Mesodermal cell (in vitro differentiated cells): ENCODE measurements around the gene STMN3.
"Not testable (repeated sequence)": the region's sequence is repeated elsewhere in the genome, so short reads cannot be mapped to it uniquely, and the experiment has no call there.

Experiments
- H3K27ac ChIP-seq: 2 replicates; pipeline ENCODE4 v1.7.0; 2013; ENCODE audit warnings: mild to moderate bottlenecking, low read depth, low read length, moderate library complexity; ENCODE audit not compliant: severe bottlenecking
- H3K36me3 ChIP-seq: 2 replicates; pipeline ENCODE4 v1.7.1; 2013; ENCODE audit warnings: mild to moderate bottlenecking, low read length, moderate library complexity; ENCODE audit not compliant: control insufficient read depth, insufficient read depth
- H3K4me1 ChIP-seq: one replicate; pipeline ENCODE4 v1.7.1; 2013; ENCODE audit warnings: mild to moderate bottlenecking, low read length; ENCODE audit not compliant: insufficient read depth, control insufficient read depth, poor library complexity, severe bottlenecking
- H3K4me3 ChIP-seq: 2 replicates; pipeline ENCODE4 v1.7.0; 2013; ENCODE audit warnings: low read length, control low read depth, mild to moderate bottlenecking; ENCODE audit not compliant: insufficient read depth, poor library complexity, severe bottlenecking; ENCODE audit errors: extremely low read depth
- H3K9me3 ChIP-seq: 2 replicates; pipeline ENCODE4 v1.7.1; 2013; ENCODE audit warnings: mild to moderate bottlenecking, low read length, moderate library complexity; ENCODE audit not compliant: control insufficient read depth
- WGBS, 2 experiments: methylation state at CpG; one replicate each; pipeline ENCODE4 v1.1.5; 2013; ENCODE audit warnings: missing lambda C conversion rate in 2 of 2; ENCODE audit not compliant: insufficient coverage in 2 of 2; 5-methylcytosine and 5-hydroxymethylcytosine counted together

STMN3 gene

DNA sequence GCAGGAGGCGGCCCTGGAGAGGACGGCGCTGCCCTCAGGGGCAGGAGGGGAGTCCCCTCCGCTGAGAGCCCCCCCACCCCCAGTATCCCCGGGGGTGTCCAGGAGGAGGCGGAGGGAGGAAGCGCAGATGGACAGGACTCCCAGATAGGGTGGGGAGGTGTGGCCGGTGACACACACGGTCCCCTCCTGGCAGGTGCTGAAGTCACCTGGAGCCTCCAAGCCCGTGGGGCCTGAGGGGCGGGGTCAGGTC, 1.4 kb downstream of the STMN3 start:
- Histone ChIP-seq H3K27ac (no peak overlapping the region), H3K4me1 (peaks cover 3% of the 10 kb centered on the region), H3K4me3 (peak overlapping the region; percentile 48), H3K9me3 (no peaks in the 10 kb centered on the region), H3K36me3 (no peaks in the 10 kb centered on the region)
- 15 to 25% methylated on average over 4 to 5 of the region's 11 CpGs for WGBS, 2 experiments

DNA sequence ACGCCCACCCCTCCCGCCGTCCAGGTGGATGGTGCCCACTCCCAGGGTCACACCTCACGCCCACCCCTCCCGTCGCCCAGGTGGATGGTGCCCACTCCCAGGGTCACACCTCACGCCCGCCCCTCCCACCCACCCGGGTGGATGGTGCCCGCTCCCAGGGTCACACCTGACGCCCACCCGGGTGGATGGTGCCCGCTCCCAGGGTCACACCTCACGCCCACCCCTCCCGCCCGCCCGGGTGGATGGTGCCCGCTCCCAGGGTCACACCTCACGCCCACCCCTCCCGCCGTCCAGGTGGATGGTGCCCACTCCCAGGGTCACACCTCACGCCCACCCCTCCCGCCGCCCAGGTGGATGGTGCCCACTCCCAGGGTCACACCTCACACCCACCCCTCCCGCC, 2.7 kb downstream of the STMN3 start:
- not testable (repeated sequence) for H3K36me3 ChIP-seq, H3K9me3 ChIP-seq, H3K27ac ChIP-seq, H3K4me3 ChIP-seq, H3K4me1 ChIP-seq
- WGBS, 2 experiments = 94 to 100% methylated on average over 1 to 3 of the region's 25 CpGs

DNA sequence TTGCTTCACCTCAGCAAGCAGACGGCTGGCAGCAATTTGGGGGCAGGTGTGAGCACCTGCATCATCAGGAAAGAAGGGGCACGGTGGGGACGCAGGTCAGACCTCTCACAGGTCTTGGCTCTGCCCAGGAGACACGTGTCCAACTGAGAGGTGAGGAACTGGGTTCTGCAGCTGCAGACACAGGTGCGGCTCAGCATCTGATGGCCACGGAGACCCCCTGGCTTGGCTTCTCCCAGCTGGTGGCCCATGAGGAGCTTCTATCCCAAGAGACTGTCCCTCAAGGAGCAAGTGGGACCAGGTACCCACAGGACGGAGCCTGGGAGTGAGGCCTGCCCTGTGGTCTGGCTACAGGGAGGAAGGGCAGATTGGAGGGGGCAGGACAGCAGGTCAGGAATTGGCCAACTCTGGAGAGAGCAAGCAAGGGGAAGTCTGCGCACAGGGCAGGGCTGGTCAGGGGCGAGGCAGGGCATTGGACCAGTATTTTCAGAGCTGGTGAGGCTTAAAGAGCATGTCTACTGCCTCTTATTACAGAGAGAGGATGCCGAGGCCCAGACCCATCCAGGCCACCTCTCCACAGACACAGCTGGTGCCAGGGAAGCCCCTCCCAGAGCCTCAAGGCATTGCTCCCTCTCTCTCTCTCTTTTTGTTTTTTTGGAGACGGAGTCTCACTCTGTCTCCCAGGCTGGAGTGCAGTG, 4.2 kb downstream of the STMN3 start:
- Histone ChIP-seq H3K9me3 (no peaks in the 10 kb centered on the region), H3K36me3 (no peaks in the 10 kb centered on the region), H3K4me3 (no peak overlapping the region), H3K4me1 (peaks cover 3% of the 10 kb centered on the region), H3K27ac (no peak overlapping the region)
- WGBS, 2 experiments = 88 to 90% methylated on average over 10 to 11 of the region's 11 CpGs

DNA sequence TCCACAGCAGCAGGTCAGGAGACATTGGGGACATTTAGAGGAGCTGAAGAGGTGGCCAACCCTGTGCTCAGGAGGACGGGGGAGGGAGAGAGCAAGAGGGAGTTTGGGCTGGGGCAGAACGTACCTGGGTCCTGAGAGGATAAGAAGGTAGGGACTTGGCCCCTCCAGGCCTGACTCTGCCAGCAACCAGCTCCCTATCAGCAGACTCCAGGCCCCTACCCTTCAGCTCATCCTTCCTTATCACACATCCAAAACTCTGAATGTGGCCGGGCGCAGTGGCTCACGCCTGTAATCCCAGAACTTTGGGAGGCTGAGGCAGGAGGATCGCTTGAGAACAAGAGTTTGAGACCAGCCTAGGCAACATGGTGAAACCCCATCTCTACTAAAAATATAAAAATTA, 5.0 kb downstream of the STMN3 start:
- no peaks in the 10 kb centered on the region for H3K36me3 ChIP-seq
- H3K27ac ChIP-seq = no peak overlapping the region
- WGBS, 2 experiments = 88% methylated on average over 5 of the region's 6 CpGs; no CpG with 5 or more reads in 1 of the 2 experiments
- no peak overlapping the region for H3K4me3 ChIP-seq
- H3K9me3 ChIP-seq = no peaks in the 10 kb centered on the region
- peaks cover 3% of the 10 kb centered on the region for H3K4me1 ChIP-seq

DNA sequence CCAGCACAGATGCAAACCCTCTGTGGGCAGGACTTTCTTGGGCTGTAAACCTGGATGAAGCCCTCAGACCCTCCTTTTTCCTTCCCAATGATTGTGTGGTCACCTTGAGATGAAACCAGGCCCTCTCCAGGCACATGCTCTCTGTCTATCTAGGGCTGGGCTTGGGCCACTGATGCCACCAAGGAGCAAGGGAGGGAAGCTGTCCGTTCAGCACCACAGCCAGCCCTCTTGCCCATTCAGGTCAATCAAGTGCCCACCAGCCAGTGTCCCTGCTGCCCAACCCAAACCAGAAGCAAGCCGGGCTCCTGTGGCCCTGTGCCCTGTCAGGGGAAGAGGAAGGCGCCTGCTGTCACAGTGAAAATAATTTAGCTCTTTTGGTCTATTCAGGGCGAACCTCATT, 8.0 kb downstream of the STMN3 start:
- Histone ChIP-seq H3K4me3 (no peak overlapping the region), H3K27ac (no peak overlapping the region), H3K36me3 (no peaks in the 10 kb centered on the region), H3K4me1 (peaks cover 7% of the 10 kb centered on the region), H3K9me3 (no peaks in the 10 kb centered on the region)
- WGBS, 2 experiments = 67 to 83% methylated on average over 4 of the region's 4 CpGs

DNA sequence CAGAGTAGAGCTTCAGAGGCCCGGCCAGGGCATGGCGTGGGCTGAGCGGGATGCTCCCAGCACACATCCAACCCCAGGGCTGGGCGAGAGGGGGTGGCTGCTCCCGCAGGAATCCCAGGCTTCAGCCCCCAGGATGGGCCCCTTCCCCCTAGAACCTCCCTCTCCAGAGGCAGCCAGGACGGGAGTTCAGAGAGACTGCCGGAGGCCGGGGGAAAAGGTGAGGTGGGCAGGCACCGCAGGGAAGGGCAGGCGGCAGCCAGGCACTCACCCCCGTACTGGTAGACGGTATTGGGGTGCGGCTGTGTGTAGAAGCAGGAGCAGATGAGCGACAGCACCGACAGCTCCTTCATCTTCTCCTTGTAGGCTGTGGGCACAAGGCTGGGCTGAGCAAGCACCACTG, 9.3 kb downstream of the STMN3 start:
- no peak overlapping the region for H3K4me3 ChIP-seq
- H3K36me3 ChIP-seq = no peaks in the 10 kb centered on the region
- H3K4me1 ChIP-seq = peaks cover 7% of the 10 kb centered on the region
- no peak overlapping the region for H3K27ac ChIP-seq
- WGBS, 2 experiments = 94 to 95% methylated on average over 14 of the region's 15 CpGs
- H3K9me3 ChIP-seq = no peaks in the 10 kb centered on the region

DNA sequence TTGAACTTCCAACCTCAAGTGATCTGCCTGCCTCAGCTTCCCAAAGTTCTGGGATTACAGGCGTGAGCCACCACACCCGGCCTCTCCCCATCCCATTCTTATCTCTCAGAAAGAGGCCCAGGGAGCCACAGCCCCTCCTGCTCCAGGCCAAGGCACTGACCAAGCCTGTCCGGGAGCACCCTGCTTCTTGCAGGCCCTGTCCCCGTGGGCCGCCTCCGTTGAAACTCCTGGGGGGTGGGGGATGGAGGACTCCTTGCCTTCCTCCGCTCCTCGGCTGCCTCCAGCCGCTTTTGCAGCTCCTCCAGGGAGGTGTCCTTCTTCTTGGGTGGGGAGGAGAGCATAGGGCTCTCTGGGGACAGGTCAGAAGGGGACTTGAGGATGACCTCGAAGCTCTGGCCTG, 9.7 kb downstream of the STMN3 start:
- H3K4me1 ChIP-seq = peaks cover 7% of the 10 kb centered on the region
- no peaks in the 10 kb centered on the region for H3K36me3 ChIP-seq
- H3K9me3 ChIP-seq = no peaks in the 10 kb centered on the region
- H3K27ac ChIP-seq = no peak overlapping the region
- no peak overlapping the region for H3K4me3 ChIP-seq
- 88 to 91% methylated on average over 3 to 9 of the region's 10 CpGs for WGBS, 2 experiments

DNA sequence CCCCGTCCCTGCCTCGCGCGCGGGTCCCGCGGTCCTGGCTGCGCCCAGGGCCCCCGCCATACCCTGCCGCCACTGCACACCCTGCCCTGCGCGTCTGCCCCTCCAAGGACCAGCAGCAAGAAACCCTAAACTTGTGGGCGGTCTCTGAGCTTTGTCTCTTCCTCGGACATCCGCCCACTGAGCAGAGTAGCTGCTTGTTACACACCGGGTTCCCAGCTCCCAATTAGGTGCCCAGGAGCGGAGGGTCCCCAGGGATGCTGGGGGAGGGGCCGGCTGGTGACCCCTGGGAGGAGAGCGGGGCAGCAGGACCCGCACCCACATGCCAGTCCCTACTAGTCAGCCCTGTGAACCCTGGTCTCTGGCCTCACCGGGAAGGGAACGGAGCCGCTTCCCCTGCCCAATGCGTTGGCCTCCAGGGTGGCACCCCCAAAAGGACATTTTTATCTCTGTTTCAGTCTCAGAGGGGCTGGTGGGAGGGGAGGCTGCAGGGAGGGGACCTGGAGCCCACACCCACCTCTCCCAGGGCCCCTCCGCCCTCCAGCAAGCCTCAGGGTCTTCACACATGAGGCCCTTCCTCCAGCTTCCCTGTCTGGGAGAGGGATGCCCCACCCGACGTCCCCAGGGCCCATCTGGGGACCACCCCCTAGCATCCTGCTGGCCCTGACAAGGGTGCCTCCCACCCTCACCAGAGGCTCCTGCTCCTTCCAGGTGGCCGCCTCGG, 10.5 kb downstream of the STMN3 start:
- no peaks in the 10 kb centered on the region for H3K36me3 ChIP-seq
- no peak overlapping the region for H3K27ac ChIP-seq
- peak overlapping the region; percentile 38 for H3K4me3 ChIP-seq
- WGBS, 2 experiments = 20 to 25% methylated on average over 25 to 26 of the region's 29 CpGs
- peaks cover 7% of the 10 kb centered on the region for H3K4me1 ChIP-seq
- no peaks in the 10 kb centered on the region for H3K9me3 ChIP-seq

DNA sequence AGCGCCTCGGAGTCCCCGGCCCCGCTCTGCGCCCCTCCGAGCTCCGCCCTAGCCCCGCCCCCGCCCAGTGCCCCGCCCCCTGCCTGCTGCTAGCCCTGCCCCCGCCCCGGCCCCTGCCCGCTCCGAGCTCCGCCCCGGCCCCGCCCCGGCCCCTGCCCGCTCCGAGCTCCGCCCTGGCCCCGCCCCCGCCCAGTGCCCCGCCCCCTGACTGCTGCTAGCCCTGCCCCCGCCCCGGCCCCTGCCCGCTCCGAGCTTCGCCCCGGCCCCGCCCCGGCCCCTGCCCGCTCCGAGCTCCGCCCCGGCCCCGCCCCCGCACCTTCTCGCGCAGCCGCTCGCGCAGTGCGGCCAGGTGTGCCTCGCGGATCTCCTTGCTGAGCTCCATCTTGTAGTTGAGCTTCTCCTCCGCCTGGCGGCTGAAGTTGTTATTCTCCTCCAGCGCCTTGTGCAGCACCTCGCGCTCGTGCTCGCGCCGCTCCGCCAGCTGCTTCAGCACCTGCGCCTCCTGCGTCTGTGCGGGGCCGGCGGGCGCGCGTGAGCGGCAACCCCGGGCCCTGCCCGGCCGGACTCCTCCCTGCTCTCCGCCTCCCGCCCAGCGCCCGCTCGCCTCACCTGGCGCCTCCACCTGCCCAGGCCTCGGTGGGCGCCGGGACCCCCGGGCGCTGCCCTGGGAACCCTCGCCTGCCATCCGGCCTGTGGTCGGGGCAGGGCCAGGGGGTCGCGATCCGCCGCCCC, 11.3 kb downstream of the STMN3 start:
- Histone ChIP-seq H3K27ac (no peak overlapping the region), H3K4me1 (peaks cover 9% of the 10 kb centered on the region), H3K4me3 (peak overlapping the region; percentile 38), H3K9me3 (no peaks in the 10 kb centered on the region), H3K36me3 (no peaks in the 10 kb centered on the region)
- WGBS, 2 experiments = 1 to 2% methylated on average over 42 to 51 of the region's 86 CpGs

DNA sequence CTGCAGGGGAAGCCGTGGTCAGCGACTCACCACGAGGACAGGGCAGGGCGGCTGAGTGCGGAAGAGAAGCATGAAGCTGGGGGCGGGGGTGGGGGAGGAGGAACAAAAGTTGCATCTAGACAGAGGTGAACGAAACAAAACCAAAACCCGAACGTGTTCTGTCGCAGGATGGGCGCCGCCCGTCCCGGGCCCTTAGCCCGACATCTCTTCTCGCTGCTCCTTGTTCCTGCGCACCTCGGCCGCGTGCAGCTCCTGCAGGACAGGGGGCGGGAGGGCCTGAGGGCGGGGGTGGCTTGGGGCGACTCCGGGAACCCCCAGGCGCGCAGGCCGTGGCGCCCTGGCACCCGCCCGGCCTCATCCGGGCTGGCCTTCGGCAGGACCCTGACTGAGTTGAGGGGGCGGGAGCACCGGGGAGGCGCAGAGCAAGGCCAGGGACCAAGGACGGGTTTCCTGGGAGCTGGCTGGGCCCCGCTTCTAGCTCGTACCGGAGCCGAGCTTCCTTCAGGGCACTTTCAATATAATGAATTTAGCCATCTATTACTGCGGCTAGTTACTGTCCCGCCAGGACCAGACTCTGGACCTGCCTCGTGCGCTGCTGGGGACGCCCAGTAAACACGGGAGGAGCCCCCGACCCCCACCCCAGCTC, 12.0 kb downstream of the STMN3 start:
- H3K27ac ChIP-seq = no peak overlapping the region
- peak overlapping the region; percentile 30 for H3K4me3 ChIP-seq
- 46 to 60% methylated on average over 29 to 41 of the region's 47 CpGs for WGBS, 2 experiments

More for the DNA sequence above, 12.0 kb downstream of the STMN3 start:
- peaks cover 10% of the 10 kb centered on the region for H3K4me1 ChIP-seq
- no peaks in the 10 kb centered on the region for H3K9me3 ChIP-seq
- H3K36me3 ChIP-seq = no peaks in the 10 kb centered on the region
